Fibroblast of mammary gland (primary cell): Measurements from ENCODE around the gene YRDC.
A peak's percentile ranks its signal among the peaks of the same experiment; 100 is the strongest.
"Not testable (repeated sequence)": the region's sequence is repeated elsewhere in the genome, so short reads cannot be mapped to it uniquely, and the experiment has no call there.

Source experiments
- DNase-seq: peaks from one replicate; pipeline ENCODE4 v3.0.0-alpha.2; 2010; ENCODE audit warnings: low read depth
- H3K4me3 ChIP-seq: 2 replicates; pipeline ENCODE4 v1.5.1; 2011; ENCODE audit warnings: low read depth, mild to moderate bottlenecking, low read length, moderate library complexity; ENCODE audit not compliant: control insufficient read depth
- CTCF ChIP-seq: conservative IDR thresholded peaks from 2 replicates; pipeline ENCODE4 v1.5.1; 2011; ENCODE audit warnings: low read depth, low read length, inconsistent platforms; ENCODE audit not compliant: control insufficient read depth, insufficient read depth

Gene YRDC

DNA sequence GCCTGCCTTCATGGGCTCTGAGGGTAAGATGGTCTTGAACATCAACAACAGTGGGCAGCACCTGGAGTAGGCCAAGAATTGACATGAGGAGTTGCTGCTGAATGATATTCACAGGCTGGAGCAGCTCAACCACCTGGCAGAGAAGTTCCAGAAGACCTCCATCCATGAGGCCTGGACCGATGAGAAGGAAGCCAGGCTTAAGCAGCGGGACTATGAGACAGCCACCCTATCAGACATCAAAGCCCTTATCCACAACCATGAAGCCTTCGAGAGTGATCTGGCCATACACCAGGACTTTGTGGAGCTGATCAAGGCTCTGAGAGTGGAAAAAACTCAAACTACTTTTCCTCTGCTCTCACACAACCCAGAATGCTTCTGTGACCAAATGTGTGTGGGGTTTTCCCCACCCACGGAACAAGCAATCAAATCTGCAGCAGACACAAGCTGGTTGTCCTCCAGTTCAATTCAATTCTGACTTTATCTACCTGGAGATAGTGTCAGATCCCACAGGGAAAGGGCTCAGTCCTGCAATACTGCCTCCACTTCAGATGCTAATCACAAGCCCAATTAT lies 31.0 kb downstream of the YRDC start:
- no peak overlapping the region for H3K4me3 ChIP-seq
- no peak for DNase-seq
- TF ChIP-seq CTCF = no peak

DNA sequence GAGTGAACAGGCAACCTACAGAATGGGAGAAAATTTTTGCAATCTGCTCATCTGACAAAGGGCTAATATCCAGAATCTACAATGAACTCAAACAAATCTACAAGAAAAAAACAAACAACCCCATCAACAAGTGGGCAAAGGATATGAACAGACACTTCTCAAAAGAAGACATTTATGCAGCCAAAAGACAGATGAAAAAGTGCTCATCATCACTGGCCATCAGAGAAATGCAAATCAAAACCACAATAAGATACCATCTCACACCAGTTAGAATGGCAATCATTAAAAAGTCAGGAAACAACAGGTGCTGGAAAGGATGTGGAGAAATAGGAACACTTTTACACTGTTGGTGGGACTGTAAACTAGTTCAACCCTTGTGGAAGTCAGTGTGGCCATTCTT lies 36.6 kb downstream of the YRDC start:
- not testable (repeated sequence) for DNase-seq, H3K4me3 ChIP-seq

GRCh38 chr1:37767488-37767887 lies 40.5 kb downstream of the YRDC start:
- H3K4me3 ChIP-seq = no peak overlapping the region
- TF ChIP-seq CTCF = no peak
- no peak for DNase-seq

DNA sequence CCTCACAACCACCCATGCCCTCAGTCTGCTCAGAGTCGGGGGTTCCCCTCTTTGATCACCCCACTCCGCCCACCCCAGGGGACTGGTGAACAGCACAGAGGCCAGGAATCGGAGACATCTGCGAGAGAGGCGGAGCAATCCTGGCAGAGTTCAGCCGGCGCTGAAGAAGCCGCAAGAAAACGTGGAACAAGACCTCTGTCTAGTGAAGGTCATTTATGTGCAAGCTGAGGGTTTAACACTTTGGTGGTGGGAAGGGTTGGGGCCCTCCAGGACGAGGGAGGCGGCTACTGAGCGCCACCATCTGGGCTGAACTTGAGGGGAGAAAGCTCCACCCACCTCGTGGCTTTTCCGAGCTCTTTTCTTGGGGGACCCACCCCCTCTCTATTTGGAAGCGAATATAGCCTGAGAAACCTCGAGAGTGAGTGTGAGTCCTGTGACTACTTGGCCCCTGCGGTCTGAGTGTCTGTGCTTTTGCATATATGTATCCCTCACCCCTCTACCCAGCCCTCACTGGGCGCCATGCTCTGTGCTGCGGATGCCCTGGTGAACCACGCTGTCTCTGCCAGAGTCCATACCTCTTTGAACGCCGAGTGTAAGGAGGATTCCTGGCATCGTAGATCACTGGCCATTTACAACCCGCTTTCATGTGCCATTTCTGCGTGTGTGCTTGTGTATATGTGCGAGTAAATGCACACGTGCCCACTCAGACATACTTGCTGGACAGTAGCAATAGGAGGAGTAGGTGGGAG lies 41.9 kb downstream of the YRDC start:
- H3K4me3 ChIP-seq = no peak overlapping the region
- DNase-seq = no peak
- TF ChIP-seq CTCF = no peak

GRCh38 chr1:37764888-37765441 lies 43.0 kb downstream of the YRDC start, which contains the start of gene EPHA10:
Gene EPHA10 (minus strand): TSS chr1:37765120. CDS start chr1:37765066, 54 bp downstream.
- TF ChIP-seq CTCF = no peak
- H3K4me3 ChIP-seq = no peak within 1 kb of the TSS
- DNase-seq = no peak

GRCh38 chr1:37764414-37764825 lies 43.6 kb downstream of the YRDC start:
- DNase-seq = peak; percentile 41
- H3K4me3 ChIP-seq = no peak overlapping the region
- TF ChIP-seq CTCF = no peak

DNA sequence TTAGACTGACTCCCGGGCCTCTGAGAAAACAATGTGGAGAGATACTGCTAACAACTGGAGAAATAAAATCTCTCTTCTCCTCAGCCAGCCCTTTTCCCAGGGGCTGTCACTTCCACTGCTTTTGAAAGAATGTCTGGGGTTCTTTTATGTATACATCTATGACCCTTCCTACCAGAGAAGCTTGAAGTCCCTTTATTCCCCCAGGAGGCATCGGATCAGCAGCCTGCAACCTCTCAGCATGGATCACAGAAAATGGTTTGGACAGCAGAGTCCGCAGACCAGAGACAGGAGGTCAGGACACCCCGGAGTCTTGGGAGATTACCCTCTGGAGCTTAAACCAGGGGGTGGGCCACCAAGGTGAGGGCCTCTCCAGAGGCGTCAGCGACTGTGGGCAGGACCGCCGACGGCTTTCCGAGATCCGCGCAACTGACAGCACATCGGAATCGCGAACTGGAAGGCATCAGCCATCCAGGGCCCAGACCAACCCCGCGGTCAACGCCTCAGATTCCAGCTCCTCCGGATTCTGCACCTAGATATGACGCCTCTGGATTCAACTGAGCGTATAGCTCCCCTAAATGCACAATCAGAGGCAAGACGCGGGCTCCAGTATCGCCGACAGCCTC lies 44.1 kb downstream of the YRDC start:
- no peak overlapping the region for H3K4me3 ChIP-seq
- DNase-seq = no peak
- no peak for TF ChIP-seq CTCF
